ENCODE measurements around the gene MYBL2.
"Not testable (repeated sequence)": the region's sequence is repeated elsewhere in the genome, so short reads cannot be mapped to it uniquely, and the experiment has no call there.

GRCh38 chr20:43757888-43758287 lies 91.0 kb downstream of the MYBL2 start:
- not testable (repeated sequence) for TF ChIP-seq CTCF, EP300, POLR2A (IDR thresholded peaks at IDR 0.05)

Data from gastroesophageal sphincter (tissue), 3 donors.